Panc1 (cell line): ENCODE data around the gene MED17. TPM values are rescaled to one million over a fixed set of nuclear protein-coding genes. Genes with fewer than 3 reads are reported as not detected.
"Not testable (repeated sequence)": the region's sequence is repeated elsewhere in the genome, so short reads cannot be mapped to it uniquely, and the experiment has no call there.

Source experiments
- ATAC-seq: fragments of 200-7000 bp; cut with Tn5 transposase; 2 replicates; pipeline ENCODE4 v1.9.1; 2020; ENCODE audit warnings: mild to moderate bottlenecking, moderate library complexity
- BruUV-seq: library from RNA; stranded (reverse); fragments of 400-500 nt; replicated peaks from 2 replicates; lab custom pipeline; 2021; lab: Mats Ljungman, UMichigan
- CTCF ChIA-PET: fragments of 300-600 bp; sonication (Branson Sonifier 250); formaldehyde crosslinking; loops from one replicate; lab custom pipeline; 2022; ENCODE audit warnings: antibody characterized with exemption; lab: Charles Lee
- POLR2A ChIA-PET: fragments of 300-600 bp; sonication (Branson Sonifier 250); formaldehyde crosslinking; loops from one replicate; lab custom pipeline; 2022; ENCODE audit warnings: antibody characterized with exemption; lab: Charles Lee
- DNase-seq: peaks from one replicate; pipeline ENCODE4 v3.0.0-alpha.2; 2010; ENCODE audit warnings: low read depth, low spot score
- H3K27ac ChIP-seq: 2 replicates; pipeline ENCODE4 v1.5.1; 2011; ENCODE audit warnings: mild to moderate bottlenecking, low read length, inconsistent platforms
- H3K27me3 ChIP-seq: fragments of 200-500 bp; sonication (Bioruptor generic); 2 replicates; pipeline ENCODE4 v1.6.0; 2014; ENCODE audit warnings: low read length, inconsistent platforms; ENCODE audit not compliant: control insufficient read depth, insufficient read depth
- H3K36me3 ChIP-seq: fragments of 200-500 bp; sonication (Bioruptor generic); 2 replicates; pipeline ENCODE4 v1.5.1; 2014; ENCODE audit warnings: inconsistent platforms, mild to moderate bottlenecking, low read length, moderate library complexity; ENCODE audit not compliant: control insufficient read depth, insufficient read depth
- H3K4me1 ChIP-seq: 2 replicates; pipeline ENCODE4 v1.5.1; 2011; ENCODE audit warnings: inconsistent platforms, mild to moderate bottlenecking, low read length, moderate library complexity; ENCODE audit not compliant: control insufficient read depth, insufficient read depth
- H3K4me3 ChIP-seq, 2 experiments: 2 replicates each; pipeline ENCODE4 v1.5.1; 2011 to 2012; ENCODE audit warnings: low read depth in 2 of 2, low read length in 2 of 2, mild to moderate bottlenecking in 2 of 2, inconsistent platforms in 1 of 2, moderate library complexity in 1 of 2
- H3K9me3 ChIP-seq: fragments of 200-500 bp; sonication (Bioruptor generic); 2 replicates; pipeline ENCODE4 v1.5.1; 2014; ENCODE audit warnings: low read depth, mild to moderate bottlenecking, inconsistent platforms, low read length, moderate library complexity; ENCODE audit not compliant: control insufficient read depth, insufficient read depth
- CTCF ChIP-seq: fragments of 450-650 bp; IDR thresholded peaks from 2 replicates; pipeline ENCODE4 v1.5.1; 2017; ENCODE audit warnings: mild to moderate bottlenecking
- POLR2AphosphoS5 ChIP-seq: IDR thresholded peaks from 2 replicates; pipeline ENCODE4 v1.6.1; 2012; ENCODE audit warnings: mild to moderate bottlenecking, low read depth, low read length, moderate library complexity
- REST ChIP-seq, 2 experiments: IDR thresholded peaks; 2 replicates each; pipeline ENCODE4 v1.6.1; 2011 to 2012; ENCODE audit warnings: low read depth in 2 of 2, control low read depth in 1 of 2, low read length in 1 of 2, mild to moderate bottlenecking in 1 of 2, moderate library complexity in 1 of 2; ENCODE audit not compliant: insufficient read depth in 1 of 2
- SIN3A ChIP-seq: IDR thresholded peaks from 2 replicates; pipeline ENCODE4 v1.6.1; 2012; ENCODE audit warnings: low read depth, mild to moderate bottlenecking, low read length, moderate library complexity, borderline replicate concordance; ENCODE audit not compliant: insufficient read depth
- TCF7L2 ChIP-seq: IDR thresholded peaks from 2 replicates; pipeline ENCODE4 v1.6.1; 2011; ENCODE audit warnings: mild to moderate bottlenecking, low read depth, low read length, inconsistent platforms
- in situ Hi-C: cut with HindIII; loops from 2 replicates; pipeline ENCODE4 v1.10.0; 2016; ENCODE audit warnings: low sequenced_read_pairs, low pct_unique_long_range_greater_than_20kb
- intact Hi-C: fragments of 100-400 bp; cut with micrococcal nuclease; formaldehyde crosslinking; loops from one replicate; pipeline ENCODE4 v1.10.0; 2022; ENCODE audit not compliant: unreplicated experiment
- total RNA-seq: library from RNA; stranded (reverse); gene quantifications from one replicate; pipeline ENCODE4 v1.2.1, GENCODE V29; 2021; ENCODE audit not compliant: unreplicated experiment

The MED17 gene
- total RNA-seq, 1 experiment from 2014 or later = 52.4 TPM

DNA sequence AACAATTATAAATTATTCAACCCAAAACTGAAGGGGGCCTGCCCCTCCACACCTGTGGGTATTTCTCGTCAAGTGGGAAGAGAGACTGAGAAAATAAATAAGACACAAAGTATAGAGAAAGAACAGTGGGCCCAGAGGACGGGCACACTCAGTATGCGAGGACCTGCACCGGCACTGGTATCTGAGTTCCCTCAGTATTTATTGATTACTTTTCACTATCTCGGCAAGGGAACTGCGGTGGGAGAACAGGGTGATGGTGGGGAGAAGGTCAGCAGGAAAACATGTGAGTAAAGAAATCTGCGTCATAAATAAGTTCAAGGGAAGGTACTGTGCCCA, 39.4 kb upstream of the MED17 start:
- no TSS peak for BruUV-seq
- Histone ChIP-seq H3K4me1 (peaks cover 21% of the 10 kb centered on the region), H3K4me3 (peak overlapping the region; percentile 7 to 32), H3K9me3 (no peaks in the 10 kb centered on the region), H3K27me3 (no peaks in the 10 kb centered on the region), H3K27ac (peak overlapping the region; percentile 97), H3K36me3 (peaks cover 9% of the 10 kb centered on the region)
- ATAC-seq = no peak
- ChIA-PET POLR2A (no interaction called here), CTCF (no interaction called here)
- intact Hi-C loops (no loop called here), in situ Hi-C loops (no loop called here)
- TF ChIP-seq CTCF (no peak), TCF7L2 (no peak), REST (IDR thresholded peaks at IDR 0.05; ENCODE audit: insufficient read depth in 1 of 2, low read depth in 2 of 2, low read length in 1 of 2) (no peak), POLR2AphosphoS5 (no peak), SIN3A (no peak)
- DNase-seq = no peak

- CTCF ChIA-PET, in situ Hi-C loops, DNase-seq, BruUV-seq, H3K9me3 ChIP-seq, H3K27me3 ChIP-seq, H3K36me3 ChIP-seq, ATAC-seq, intact Hi-C loops: not testable (repeated sequence)
- POLR2A ChIA-PET = interaction anchor here (0.6 kb wide), 1 partner anchor 11 kb away, joined by 8 read pairs; no protein-coding TSS in a partner anchor
- Histone ChIP-seq H3K4me3 (peak overlapping the region; percentile 7 to 32; a peak in 3 of 4 replicates), H3K27ac (peak overlapping the region; percentile 97), H3K4me1 (peaks cover 21% of the 10 kb centered on the region)
Measured at GRCh38 chr11:93745005-93745755, 38.9 kb upstream of the MED17 start.

- no peak for DNase-seq
- Histone ChIP-seq H3K27me3 (no peaks in the 10 kb centered on the region), H3K27ac (no peak overlapping the region), H3K9me3 (no peaks in the 10 kb centered on the region), H3K4me3 (no peak overlapping the region), H3K4me1 (peaks cover 21% of the 10 kb centered on the region), H3K36me3 (no peaks in the 10 kb centered on the region; the same call in 1 of the 2 replicates)
- CTCF ChIA-PET = no interaction called here
- ATAC-seq = no peak
- in situ Hi-C loops = no loop called here
- TF ChIP-seq CTCF = no peak
- TF ChIP-seq POLR2AphosphoS5 = no peak
- TF ChIP-seq TCF7L2 = no peak
- no peak for TF ChIP-seq REST (IDR thresholded peaks at IDR 0.05; ENCODE audit: insufficient read depth in 1 of 2, low read depth in 2 of 2, low read length in 1 of 2)
- no peak for TF ChIP-seq SIN3A
- no TSS peak for BruUV-seq
- intact Hi-C loops = no loop called here
- POLR2A ChIA-PET = no interaction called here
Measured at GRCh38 chr11:93746101-93746500, 38.0 kb upstream of the MED17 start.
